HepG2 (cell line): ENCODE results near the gene NBR1. TPM values are rescaled to one million over a fixed set of nuclear protein-coding genes. Genes with fewer than 3 reads are reported as not detected.
A peak's percentile ranks its signal among the peaks of the same experiment; 100 is the strongest.

Experiments used
- ATAC-seq: fragments of 200-7000 bp; cut with Tn5 transposase; 3 replicates; pipeline ENCODE4 v1.9.1; 2020; ENCODE audit warnings: mild to moderate bottlenecking, moderate library complexity
- BruUV-seq: library from RNA; stranded (reverse); fragments of 400-500 nt; replicated peaks from 2 replicates; lab custom pipeline; 2021; lab: Mats Ljungman, UMichigan
- CTCF ChIA-PET: fragments of 300-600 bp; formaldehyde crosslinking; extraction: SDS; loops from one replicate; lab custom pipeline; 2021; ENCODE audit warnings: low total read pairs, inconsistent platforms, low intra/inter-chr PET ratio; lab: Yijun Ruan, JAX
- POLR2A ChIA-PET: fragments of 350-600 bp; sonication (Branson Sonifier 250); formaldehyde crosslinking; loops from one replicate; lab custom pipeline; 2020; ENCODE audit warnings: antibody characterized with exemption, inconsistent platforms; lab: Yijun Ruan, JAX
- DNase-seq: peaks from one replicate; pipeline ENCODE4 v3.0.0-alpha.2; 2015; ENCODE audit warnings: low spot score
- FAIRE-seq: peaks from 3 replicates; lab custom pipeline; 2011; peaks lifted over from hg19 to GRCh38; lab: Jason Lieb, UNC
- H2AFZ ChIP-seq: one replicate; pipeline ENCODE4 v1.6.1; 2011; ENCODE audit warnings: low read length, inconsistent platforms
- H3K27ac ChIP-seq: fragments of 300-600 bp; 3 replicates; pipeline ENCODE4 v1.8.0; 2011; ENCODE audit warnings: mixed run types, mild to moderate bottlenecking, mixed read lengths, low read length, inconsistent platforms; ENCODE audit not compliant: insufficient read depth; ENCODE audit errors: extremely low read length
- H3K27me3 ChIP-seq, 2 experiments: fragments of 200-600 bp in 1 of 2; 2 replicates in 1 of 2; 3 replicates in 1 of 2; pipeline versions ENCODE4 v1.6.0 to v1.8.0; 2011; ENCODE audit warnings: low read length in 2 of 2, mild to moderate bottlenecking in 2 of 2, moderate library complexity in 2 of 2, inconsistent platforms in 1 of 2; ENCODE audit not compliant: insufficient read depth in 2 of 2, control insufficient read depth in 1 of 2
- H3K36me3 ChIP-seq, 2 experiments: fragments of 200-600 bp in 1 of 2; replicated peaks in 1 of 2; 2 replicates in 1 of 2; 3 replicates in 1 of 2; pipeline versions ENCODE4 v1.5.1 to v1.8.0; 2011; ENCODE audit warnings: low read length in 2 of 2, inconsistent platforms in 1 of 2; ENCODE audit not compliant: insufficient read depth in 2 of 2, control insufficient read depth in 1 of 2
- H3K4me1 ChIP-seq: 2 replicates; pipeline ENCODE4 v1.5.1; 2012; ENCODE audit warnings: low read length, inconsistent platforms; ENCODE audit not compliant: insufficient read depth
- H3K4me2 ChIP-seq: 2 replicates; pipeline ENCODE4 v1.6.0; 2011; ENCODE audit warnings: low read depth, low read length, inconsistent platforms
- H3K4me3 ChIP-seq, 3 experiments: fragments of 200-600 bp in 1 of 3; sonication (generic), shearing (Covaris generic) in 1 of 3; replicated peaks in 1 of 3; 2 replicates each; pipeline ENCODE4 v1.5.1; 2011 to 2016; ENCODE audit warnings: low read length in 3 of 3, inconsistent platforms in 2 of 3, low read depth in 2 of 3, mild to moderate bottlenecking in 2 of 3, control low read depth in 1 of 3, mixed read lengths in 1 of 3; ENCODE audit not compliant: insufficient read depth in 1 of 3
- H3K79me2 ChIP-seq: one replicate; pipeline ENCODE4 v1.6.1; 2011; ENCODE audit warnings: low read length, inconsistent platforms; ENCODE audit not compliant: insufficient read depth
- H3K9ac ChIP-seq: 2 replicates; pipeline ENCODE4 v1.6.0; 2011; ENCODE audit warnings: mild to moderate bottlenecking, low read depth, low read length, inconsistent platforms; ENCODE audit not compliant: insufficient read depth
- H3K9me3 ChIP-seq: 2 replicates; pipeline ENCODE4 v1.5.1; 2012; ENCODE audit warnings: mild to moderate bottlenecking, low read length
- H4K20me1 ChIP-seq: 2 replicates; pipeline ENCODE4 v1.6.0; 2011; ENCODE audit warnings: inconsistent platforms, mild to moderate bottlenecking, low read length, moderate library complexity; ENCODE audit not compliant: insufficient read depth
- ATF7 ChIP-seq, 2 experiments: fragments of 450-650 bp in 1 of 2; sonication (generic) in 1 of 2; formaldehyde crosslinking in 1 of 2; IDR thresholded peaks; 2 replicates each; pipeline versions ENCODE4 v1.4.0 to v1.6.1; 2016 to 2020; ENCODE audit warnings: antibody characterized with exemption in 1 of 2, mild to moderate bottlenecking in 1 of 2, missing genetic modification reagents in 1 of 2
- CERS6 ChIP-seq: sonication (generic); formaldehyde crosslinking; IDR thresholded peaks from 2 replicates; pipeline ENCODE4 v1.5.0; 2020; ENCODE audit warnings: missing genetic modification reagents
- HES4 ChIP-seq: sonication (generic); formaldehyde crosslinking; IDR thresholded peaks from 2 replicates; pipeline ENCODE4 v1.9.0; 2021; ENCODE audit warnings: mild to moderate bottlenecking, missing genetic modification reagents, borderline replicate concordance
- KAT7 ChIP-seq: IDR thresholded peaks from 2 replicates; pipeline ENCODE4 v1.6.1; 2018; ENCODE audit warnings: borderline replicate concordance, missing compliant biosample characterization
- KDM2A ChIP-seq: sonication (generic); formaldehyde crosslinking; IDR thresholded peaks from 2 replicates; pipeline ENCODE4 v1.4.0; 2020; ENCODE audit warnings: low read depth, missing genetic modification reagents, borderline replicate concordance
- KLF12 ChIP-seq: sonication (generic); formaldehyde crosslinking; IDR thresholded peaks from 2 replicates; pipeline ENCODE4 v1.4.0; 2020; ENCODE audit warnings: missing genetic modification reagents, borderline replicate concordance
- REST ChIP-seq, 2 experiments: IDR thresholded peaks; 2 replicates each; pipeline ENCODE4 v1.6.1; 2011 to 2012; ENCODE audit warnings: low read length in 2 of 2, borderline replicate concordance in 1 of 2, low read depth in 1 of 2, mild to moderate bottlenecking in 1 of 2, moderate library complexity in 1 of 2
- SNAI1 ChIP-seq: sonication (generic); formaldehyde crosslinking; IDR thresholded peaks from 2 replicates; pipeline ENCODE4 v1.5.0; 2020; ENCODE audit warnings: mild to moderate bottlenecking, missing genetic modification reagents, borderline replicate concordance
- TAF1 ChIP-seq: sonication (generic); formaldehyde crosslinking; IDR thresholded peaks from 2 replicates; pipeline ENCODE4 v1.4.0; 2020; ENCODE audit warnings: missing genetic modification reagents
- TRAFD1 ChIP-seq: sonication (generic); formaldehyde crosslinking; IDR thresholded peaks from 2 replicates; pipeline ENCODE4 v1.5.1; 2020; ENCODE audit warnings: missing genetic modification reagents, mild to moderate bottlenecking, borderline replicate concordance
- ZBTB1 ChIP-seq: sonication (generic); formaldehyde crosslinking; IDR thresholded peaks from 2 replicates; pipeline ENCODE4 v1.4.0; 2020; ENCODE audit warnings: missing genetic modification reagents, borderline replicate concordance
- ZC3H4 ChIP-seq: sonication (generic); formaldehyde crosslinking; IDR thresholded peaks from 2 replicates; pipeline ENCODE4 v1.4.0; 2020; ENCODE audit warnings: missing genetic modification reagents, borderline replicate concordance
- ZFP82 ChIP-seq: sonication (generic); formaldehyde crosslinking; IDR thresholded peaks from 2 replicates; pipeline ENCODE4 v1.5.1; 2020; ENCODE audit warnings: mild to moderate bottlenecking, missing genetic modification reagents, borderline replicate concordance
- ZNF138 ChIP-seq: sonication (generic); formaldehyde crosslinking; IDR thresholded peaks from 2 replicates; pipeline ENCODE4 v1.5.0; 2020; ENCODE audit warnings: mild to moderate bottlenecking, low read depth, missing genetic modification reagents
- ZNF282 ChIP-seq: fragments of 450-650 bp; IDR thresholded peaks from 2 replicates; pipeline ENCODE4 v1.6.1; 2018; ENCODE audit not compliant: partially characterized antibody
- WGBS: methylation state at CpG from one replicate; pipeline ENCODE4 v1.1.6; 2017; ENCODE audit warnings: low lambda C conversion rate; 5-methylcytosine and 5-hydroxymethylcytosine counted together
- in situ Hi-C: cut with HindIII; loops from 2 replicates; pipeline ENCODE4 v1.10.0; 2017; ENCODE audit warnings: low pct_unique_long_range_greater_than_20kb; ENCODE audit not compliant: extremely low pct_ligation_motif_present
- intact Hi-C: fragments of 100-400 bp; cut with micrococcal nuclease; formaldehyde crosslinking; loops from one replicate; pipeline ENCODE4 v1.10.0; 2022; ENCODE audit not compliant: unreplicated experiment
- polyA plus RNA-seq, 8 experiments: library from polyadenylated mRNA; depleted of rRNA in 3 of 8; stranded (reverse) in 7 of 8; unstranded in 1 of 8; fragments of >200 nt; fragmentation: Illumina TruSeq in 4 of 8; extraction: Trizol in 4 of 8; gene quantifications; 2 replicates each; pipeline versions ENCODE4 v1.2.1 to v1.2.3, GENCODE V29; 2011 to 2016; ENCODE audit warnings: low read depth in 4 of 8, missing spikeins in 1 of 8, mixed read lengths in 1 of 8; ENCODE audit not compliant: insufficient read depth in 1 of 8
- total RNA-seq, 5 experiments: library from RNA; depleted of rRNA; stranded (reverse); fragments of >200 nt; fragmentation: Illumina TruSeq; extraction: Trizol; gene quantifications; 2 replicates each; pipeline ENCODE4 v1.2.3, GENCODE V29; 2016; ENCODE audit warnings: low read depth in 1 of 5

Gene NBR1
- total and polyA plus RNA-seq, 2 of the 13 experiments (the other 11 are each of a cell fraction or from before 2014, with no cell fraction given): 51.7 to 121 TPM

- Histone ChIP-seq H3K9me3 (no peaks in the 10 kb centered on the region), H3K27me3 (no peaks in the 10 kb centered on the region; a peak in 1 of 5 replicates), H3K9ac (peak within 1 kb of the TSS; percentile 96), H3K4me2 (peak within 1 kb of the TSS; percentile 98), H4K20me1 (no peaks in the 10 kb centered on the region), H3K27ac (peak within 1 kb of the TSS; percentile 80), H3K36me3 (peaks cover 9 to 49% of the 10 kb centered on the region in 2 experiments), H3K79me2 (peaks cover 27% of the 10 kb centered on the region), H3K4me1 (peaks cover 62% of the 10 kb centered on the region), H2AFZ (peak within 1 kb of the TSS; percentile 64), H3K4me3 (peak within 1 kb of the TSS; percentile 77 to 98 (median 77))
- peak; percentile 81 for ATAC-seq
- POLR2A ChIA-PET: interaction anchor here (0.7 to 7.6 kb wide), 30 partner anchors 8 to 213 kb away, joined by 3 to 93 read pairs (median 6); partner anchors contain the start of genes BRCA1, IFI35, NBR1 and RPL27
- CTCF ChIA-PET: no interaction called here
- WGBS: 2% methylated on average over 49 of the region's 54 CpGs
- FAIRE-seq: peak; percentile 43
- TSS peak; percentile 57 for BruUV-seq
- in situ Hi-C loops: no loop called here
- intact Hi-C loops: loop anchor here (5.0 kb wide), 1 partner anchor 189 kb away; the partner anchor contains the start of gene VAT1
- DNase-seq: peak; percentile 75
- TF ChIP-seq ZFP82 (no peak), TAF1 (CRISPR knock-in tag) (peak; percentile 87), ATF7 (IDR thresholded peaks at IDR 0.05) (no peak), ATF7 (CRISPR knock-in tag; IDR thresholded peaks at IDR 0.05) (no peak), SNAI1 (CRISPR knock-in tag) (no peak), ZNF138 (CRISPR knock-in tag) (no peak), KAT7 (CRISPR knock-in tag) (peak; percentile 92), ZBTB1 (CRISPR knock-in tag) (no peak), KLF12 (CRISPR knock-in tag) (0 out of 2 replicates have a peak, but pooled peaks have one; percentile 53), REST (IDR thresholded peaks at IDR 0.05; ENCODE audit: borderline replicate concordance in 1 of 2, low read depth in 1 of 2, low read length in 2 of 2) (peak in 1 of 2 experiments; percentile 24; a peak in 1 of 4 replicates), KDM2A (CRISPR knock-in tag) (peak; percentile 98), CERS6 (CRISPR knock-in tag) (no peak), ZC3H4 (CRISPR knock-in tag) (no peak), ZNF282 (no peak), HES4 (CRISPR knock-in tag) (peak; percentile 46; the same call in 1 of the 2 replicates), TRAFD1 (0 out of 2 replicates have a peak, but pooled peaks have one; percentile 20)
Observed at GRCh38 chr17:43211480-43212402, 40.7 kb downstream of the NBR1 start, which contains the start of gene TMEM106A. TSS of gene TMEM106A (plus strand) at chr17:43211875. CDS start at chr17:43213042, 1,167 bp downstream.
